H1 (cell line): ENCODE measurements around the gene PRPH2.

Experiments
- EGR1 ChIP-seq: IDR thresholded peaks from 2 replicates; pipeline ENCODE4 v1.6.1; 2011; ENCODE audit warnings: low read depth, low read length, borderline replicate concordance
- EZH2 ChIP-seq: fragments of 200-600 bp; sonication (generic); IDR thresholded peaks from 2 replicates; pipeline ENCODE4 v1.7.1; 2012; ENCODE audit warnings: low read depth, mild to moderate bottlenecking, moderate library complexity, low read length, inconsistent platforms; ENCODE audit not compliant: severe bottlenecking
- KDM1A ChIP-seq: fragments of 200-600, 300-600 bp; sonication (generic); IDR thresholded peaks from 2 replicates; pipeline ENCODE4 v1.7.1; 2016; ENCODE audit warnings: mild to moderate bottlenecking, low read length, borderline replicate concordance
- POLR2A ChIP-seq, 2 experiments: IDR thresholded peaks; 1 replicate in 1 of 2; 2 replicates in 1 of 2; pipeline ENCODE4 v1.6.1; 2011; ENCODE audit warnings: low read depth in 2 of 2, low read length in 2 of 2, mild to moderate bottlenecking in 2 of 2; ENCODE audit errors: control extremely low read depth in 1 of 2
- RAD21 ChIP-seq, 2 experiments: IDR thresholded peaks in 1 of 2; conservative IDR thresholded peaks in 1 of 2; 2 replicates each; pipeline ENCODE4 v1.6.1; 2011; ENCODE audit warnings: low read depth in 2 of 2, low read length in 2 of 2, improper control_type of control experiment in 1 of 2, inconsistent platforms in 1 of 2, mild to moderate bottlenecking in 1 of 2, moderate library complexity in 1 of 2
- RXRA ChIP-seq: IDR thresholded peaks from 2 replicates; pipeline ENCODE4 v1.6.1; 2011; ENCODE audit warnings: low read depth, mild to moderate bottlenecking, low read length, moderate library complexity; ENCODE audit not compliant: insufficient read depth
- TAF1 ChIP-seq: IDR thresholded peaks from 2 replicates; pipeline ENCODE4 v1.6.1; 2011; ENCODE audit warnings: mild to moderate bottlenecking, low read depth, low read length
- TF ChIP-seq, protein P1 (sequence below), 3 experiments: IDR thresholded peaks; 1 replicate in 2 of 3; 2 replicates in 1 of 3; pipeline versions ENCODE4 v1.5.1 to v1.6.1; 2011; ENCODE audit warnings: low read length in 3 of 3, mild to moderate bottlenecking in 3 of 3, inconsistent platforms in 2 of 3, low read depth in 1 of 3, moderate library complexity in 1 of 3; ENCODE audit not compliant: insufficient read depth in 1 of 3; ENCODE audit errors: control extremely low read depth in 1 of 3

DNA sequence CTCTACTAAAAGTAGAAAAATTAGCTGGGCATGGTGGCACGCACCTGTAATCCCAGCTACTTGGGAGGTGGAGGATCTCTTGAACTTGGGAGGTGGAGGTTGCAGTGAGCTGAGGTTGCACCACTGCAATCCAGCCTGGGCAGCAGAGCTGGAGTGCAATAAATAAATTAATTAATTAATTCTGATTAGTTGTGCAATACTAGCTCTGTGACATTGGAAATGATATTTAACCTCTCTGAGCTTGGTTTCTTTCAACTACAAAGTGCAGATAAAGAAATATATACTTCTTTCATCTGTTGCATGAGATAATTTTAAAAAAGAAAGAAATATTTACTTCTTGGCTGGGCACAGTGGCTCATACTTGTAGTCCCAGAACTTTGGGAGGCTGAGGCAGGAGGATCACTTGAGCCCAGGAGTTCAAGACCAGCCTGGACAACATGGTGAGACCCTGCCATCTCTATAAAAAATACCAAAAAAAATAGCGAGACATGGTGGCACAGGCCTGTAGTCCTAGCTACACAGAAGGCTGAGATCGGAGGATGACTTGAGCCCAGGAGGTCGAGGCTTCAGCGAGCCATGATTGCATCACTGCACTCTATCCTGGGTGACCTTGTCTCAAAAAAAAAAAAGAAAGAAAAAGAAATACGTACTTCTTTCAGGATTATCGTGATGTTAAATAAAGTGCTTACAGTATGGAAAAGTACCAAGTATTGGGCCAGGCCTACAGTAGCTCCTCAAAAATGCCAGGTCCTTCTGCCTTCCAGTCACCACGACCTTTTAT lies 39.1 kb upstream of the PRPH2 start:
- TF ChIP-seq EGR1 (no peak), RXRA (no peak), KDM1A (no peak), POLR2A (IDR thresholded peaks at IDR 0.05; ENCODE audit: control extremely low read depth in 1 of 2, low read depth in 2 of 2, low read length in 2 of 2) (no peak), TAF1 (no peak), RAD21 (IDR thresholded peaks at IDR 0.05 in 1 of 2, conservative IDR thresholded peaks at IDR 0.05 in 1 of 2; ENCODE audit: low read depth in 2 of 2, low read length in 2 of 2) (no peak), EZH2 (no peak)
- TF ChIP-seq, protein P1, sequence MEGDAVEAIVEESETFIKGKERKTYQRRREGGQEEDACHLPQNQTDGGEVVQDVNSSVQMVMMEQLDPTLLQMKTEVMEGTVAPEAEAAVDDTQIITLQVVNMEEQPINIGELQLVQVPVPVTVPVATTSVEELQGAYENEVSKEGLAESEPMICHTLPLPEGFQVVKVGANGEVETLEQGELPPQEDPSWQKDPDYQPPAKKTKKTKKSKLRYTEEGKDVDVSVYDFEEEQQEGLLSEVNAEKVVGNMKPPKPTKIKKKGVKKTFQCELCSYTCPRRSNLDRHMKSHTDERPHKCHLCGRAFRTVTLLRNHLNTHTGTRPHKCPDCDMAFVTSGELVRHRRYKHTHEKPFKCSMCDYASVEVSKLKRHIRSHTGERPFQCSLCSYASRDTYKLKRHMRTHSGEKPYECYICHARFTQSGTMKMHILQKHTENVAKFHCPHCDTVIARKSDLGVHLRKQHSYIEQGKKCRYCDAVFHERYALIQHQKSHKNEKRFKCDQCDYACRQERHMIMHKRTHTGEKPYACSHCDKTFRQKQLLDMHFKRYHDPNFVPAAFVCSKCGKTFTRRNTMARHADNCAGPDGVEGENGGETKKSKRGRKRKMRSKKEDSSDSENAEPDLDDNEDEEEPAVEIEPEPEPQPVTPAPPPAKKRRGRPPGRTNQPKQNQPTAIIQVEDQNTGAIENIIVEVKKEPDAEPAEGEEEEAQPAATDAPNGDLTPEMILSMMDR (IDR thresholded peaks at IDR 0.05; ENCODE audit: control extremely low read depth in 1 of 3, insufficient read depth in 1 of 3, low read depth in 1 of 3, low read length in 3 of 3), result no peak
